H1 (cell line): Measurements from ENCODE around the gene CEP89. TPM values are rescaled to one million over a fixed set of nuclear protein-coding genes. Genes with fewer than 3 reads are reported as not detected.

Experiments used
- CTCF ChIA-PET: fragments of 300-600 bp; sonication (Branson Sonifier 250); formaldehyde crosslinking; loops from one replicate; lab custom pipeline; 2021; ENCODE audit not compliant: partially characterized antibody; lab: Charles Lee
- POLR2A ChIA-PET: fragments of 300-600 bp; sonication (Branson Sonifier 250); formaldehyde crosslinking; loops from one replicate; lab custom pipeline; 2021; ENCODE audit warnings: inconsistent platforms; ENCODE audit not compliant: partially characterized antibody; lab: Charles Lee
- DNase-seq, 2 experiments: peaks; one replicate each; pipeline versions ENCODE4 v3.0.0 to v3.0.0-alpha.2; 2010 to 2022; ENCODE audit warnings: low spot score in 2 of 2, low read depth in 1 of 2, mixed read lengths in 1 of 2
- FAIRE-seq: peaks from 2 replicates; lab custom pipeline; 2011; peaks lifted over from hg19 to GRCh38; lab: Jason Lieb, UNC
- H2AFZ ChIP-seq: 2 replicates; pipeline ENCODE4 v1.8.1; 2012; ENCODE audit warnings: low read length, inconsistent platforms
- H2AK5ac ChIP-seq: 2 replicates; pipeline ENCODE4 v1.6.1; 2013; ENCODE audit warnings: low read depth, low read length
- H2BK120ac ChIP-seq: replicated peaks from 2 replicates; pipeline ENCODE3; 2013; ENCODE audit warnings: low read depth, low read length, inconsistent platforms
- H2BK12ac ChIP-seq: 2 replicates; pipeline ENCODE4 v1.6.1; 2013; ENCODE audit warnings: low read depth, low read length
- H2BK15ac ChIP-seq: 2 replicates; pipeline ENCODE4 v1.6.1; 2013; ENCODE audit warnings: low read length
- H2BK20ac ChIP-seq: 2 replicates; pipeline ENCODE4 v1.6.1; 2013; ENCODE audit warnings: low read length
- H2BK5ac ChIP-seq: 2 replicates; pipeline ENCODE4 v1.6.1; 2013; ENCODE audit warnings: low read depth, low read length
- H3K14ac ChIP-seq: 2 replicates; pipeline ENCODE4 v1.6.1; 2013; ENCODE audit warnings: inconsistent platforms; ENCODE audit not compliant: insufficient read length
- H3K18ac ChIP-seq: 2 replicates; pipeline ENCODE4 v1.6.1; 2013; ENCODE audit warnings: low read length; ENCODE audit errors: extremely low read depth
- H3K23ac ChIP-seq: 2 replicates; pipeline ENCODE4 v1.6.1; 2013; ENCODE audit warnings: inconsistent platforms; ENCODE audit not compliant: insufficient read length
- H3K23me2 ChIP-seq: 2 replicates; pipeline ENCODE4 v1.6.1; 2013; ENCODE audit warnings: low read depth, low read length
- H3K27ac ChIP-seq: 2 replicates; pipeline ENCODE4 v1.6.1; 2011; ENCODE audit warnings: low read depth, low read length, inconsistent platforms
- H3K27me3 ChIP-seq, 4 experiments: replicated peaks in 1 of 4; 1 replicate in 1 of 4; 2 replicates in 3 of 4; pipeline versions ENCODE4 v1.6.1 to v1.8.1; 2011 to 2013; ENCODE audit warnings: low read length in 3 of 4, mild to moderate bottlenecking in 3 of 4, inconsistent platforms in 2 of 4, mixed read lengths in 2 of 4, moderate library complexity in 1 of 4; ENCODE audit not compliant: control insufficient read depth in 3 of 4, insufficient read depth in 3 of 4; ENCODE audit errors: extremely low read depth in 1 of 4
- H3K36me3 ChIP-seq, 4 experiments: 2 replicates each; pipeline versions ENCODE4 v1.6.1 to v1.8.1; 2011 to 2013; ENCODE audit warnings: mild to moderate bottlenecking in 4 of 4, low read length in 3 of 4, moderate library complexity in 2 of 4, control low read depth in 1 of 4, inconsistent platforms in 1 of 4; ENCODE audit not compliant: insufficient read depth in 4 of 4, control insufficient read depth in 2 of 4
- H3K4ac ChIP-seq: replicated peaks from 2 replicates; pipeline ENCODE3; 2013; ENCODE audit warnings: low read length, low read depth, mixed read lengths, inconsistent platforms; ENCODE audit not compliant: insufficient read length
- H3K4me1 ChIP-seq, 4 experiments: replicated peaks in 1 of 4; 1 replicate in 1 of 4; 2 replicates in 3 of 4; pipeline versions ENCODE4 v1.6.1 to v1.8.1; 2011 to 2013; ENCODE audit warnings: low read length in 3 of 4, inconsistent platforms in 2 of 4, mixed read lengths in 1 of 4; ENCODE audit not compliant: insufficient read depth in 4 of 4, control insufficient read depth in 3 of 4
- H3K4me2 ChIP-seq, 2 experiments: 2 replicates each; pipeline versions ENCODE4 v1.6.1 to v1.8.1; 2011 to 2013; ENCODE audit warnings: low read depth in 2 of 2, low read length in 2 of 2, control low read depth in 1 of 2, inconsistent platforms in 1 of 2, mild to moderate bottlenecking in 1 of 2; ENCODE audit not compliant: insufficient read depth in 1 of 2
- H3K4me3 ChIP-seq, 4 experiments: fragments of 200-600, 300-600 bp in 1 of 4; sonication (generic), shearing (Covaris generic), sonication (Bioruptor Twin) in 1 of 4; 2 replicates each; pipeline versions ENCODE4 v1.5.1 to v1.8.1; 2011 to 2016; ENCODE audit warnings: low read length in 4 of 4, low read depth in 3 of 4, control low read depth in 2 of 4, inconsistent platforms in 2 of 4, mild to moderate bottlenecking in 2 of 4, mixed read lengths in 1 of 4, moderate library complexity in 1 of 4; ENCODE audit not compliant: insufficient read depth in 2 of 4; ENCODE audit errors: extremely low read depth in 1 of 4
- H3K56ac ChIP-seq: replicated peaks from 2 replicates; pipeline ENCODE3; 2013; ENCODE audit warnings: low read depth, mild to moderate bottlenecking, mixed read lengths, low read length, inconsistent platforms; ENCODE audit not compliant: insufficient read length
- H3K79me1 ChIP-seq: 2 replicates; pipeline ENCODE4 v1.6.1; 2013; ENCODE audit warnings: low read depth, low read length, control low read depth
- H3K79me2 ChIP-seq, 2 experiments: 2 replicates each; pipeline versions ENCODE4 v1.6.1 to v1.8.1; 2012 to 2013; ENCODE audit warnings: low read length in 2 of 2, mild to moderate bottlenecking in 2 of 2, inconsistent platforms in 1 of 2; ENCODE audit not compliant: insufficient read depth in 2 of 2, control insufficient read depth in 1 of 2
- H3K9ac ChIP-seq, 4 experiments: replicated peaks in 1 of 4; 1 replicate in 1 of 4; 2 replicates in 3 of 4; pipeline versions ENCODE4 v1.6.1 to v1.8.1; 2011 to 2013; ENCODE audit warnings: low read depth in 3 of 4, low read length in 3 of 4, control low read depth in 2 of 4, mild to moderate bottlenecking in 2 of 4, moderate library complexity in 2 of 4, inconsistent platforms in 1 of 4; ENCODE audit errors: extremely low read depth in 1 of 4
- H3K9me3 ChIP-seq, 2 experiments: 2 replicates each; pipeline versions ENCODE4 v1.6.1 to v1.8.1; 2012 to 2013; ENCODE audit warnings: mild to moderate bottlenecking in 2 of 2, moderate library complexity in 2 of 2, control low read depth in 1 of 2, inconsistent platforms in 1 of 2, low read depth in 1 of 2, low read length in 1 of 2, mixed read lengths in 1 of 2; ENCODE audit not compliant: insufficient read depth in 2 of 2
- H4K20me1 ChIP-seq, 2 experiments: replicated peaks in 1 of 2; 2 replicates each; pipeline versions ENCODE3 to v1.8.1; 2011 to 2013; ENCODE audit warnings: inconsistent platforms in 2 of 2, low read length in 2 of 2, mild to moderate bottlenecking in 1 of 2; ENCODE audit not compliant: insufficient read depth in 2 of 2, control insufficient read depth in 1 of 2
- H4K5ac ChIP-seq: 2 replicates; pipeline ENCODE4 v1.6.1; 2013; ENCODE audit warnings: low read length, low read depth, mixed read lengths, inconsistent platforms; ENCODE audit not compliant: insufficient read length
- H4K8ac ChIP-seq: 2 replicates; pipeline ENCODE4 v1.8.0; 2013; ENCODE audit warnings: mild to moderate bottlenecking, moderate library complexity, low read length, inconsistent platforms; ENCODE audit not compliant: insufficient read depth; ENCODE audit errors: extremely low read depth
- H4K91ac ChIP-seq: replicated peaks from 2 replicates; pipeline ENCODE3; 2013; ENCODE audit warnings: low read length, mixed read lengths, inconsistent platforms; ENCODE audit not compliant: insufficient read length
- BACH1 ChIP-seq: IDR thresholded peaks from 2 replicates; pipeline ENCODE4 v1.6.1; 2012; ENCODE audit warnings: low read length, improper control_type of control experiment
- BCL11A ChIP-seq, 2 experiments: IDR thresholded peaks; one replicate each; pipeline ENCODE4 v1.6.1; 2011; ENCODE audit warnings: low read depth in 2 of 2, low read length in 2 of 2, mild to moderate bottlenecking in 2 of 2
- CTCF ChIP-seq, 3 experiments: IDR thresholded peaks; 1 replicate in 2 of 3; 2 replicates in 1 of 3; pipeline versions ENCODE4 v1.5.1 to v1.6.1; 2011; ENCODE audit warnings: low read length in 3 of 3, mild to moderate bottlenecking in 3 of 3, inconsistent platforms in 2 of 3, low read depth in 1 of 3, moderate library complexity in 1 of 3; ENCODE audit not compliant: insufficient read depth in 1 of 3; ENCODE audit errors: control extremely low read depth in 1 of 3
- EZH2 ChIP-seq: fragments of 200-600 bp; sonication (generic); IDR thresholded peaks from 2 replicates; pipeline ENCODE4 v1.7.1; 2012; ENCODE audit warnings: low read depth, mild to moderate bottlenecking, moderate library complexity, low read length, inconsistent platforms; ENCODE audit not compliant: severe bottlenecking
- GTF2F1 ChIP-seq: IDR thresholded peaks from 2 replicates; pipeline ENCODE4 v1.6.1; 2012; ENCODE audit warnings: low read depth, low read length, improper control_type of control experiment, borderline replicate concordance
- HDAC6 ChIP-seq: IDR thresholded peaks from one replicate; pipeline ENCODE4 v1.7.1; 2012; ENCODE audit warnings: low read depth, mild to moderate bottlenecking, inconsistent platforms, low read length, moderate library complexity
- JUND ChIP-seq: IDR thresholded peaks from 2 replicates; pipeline ENCODE4 v1.6.1; 2011; ENCODE audit warnings: mild to moderate bottlenecking, improper control_type of control experiment, low read length
- KDM5A ChIP-seq: fragments of 200-600 bp; IDR thresholded peaks from 2 replicates; pipeline ENCODE4 v1.7.1; 2012; ENCODE audit warnings: mild to moderate bottlenecking, low read length, inconsistent platforms, mixed read lengths
- MAFK ChIP-seq: IDR thresholded peaks from 2 replicates; pipeline ENCODE4 v1.6.1; 2012; ENCODE audit warnings: low read depth, mild to moderate bottlenecking, improper control_type of control experiment, low read length
- POLR2A ChIP-seq, 2 experiments: IDR thresholded peaks; 1 replicate in 1 of 2; 2 replicates in 1 of 2; pipeline ENCODE4 v1.6.1; 2011; ENCODE audit warnings: low read depth in 2 of 2, low read length in 2 of 2, mild to moderate bottlenecking in 2 of 2; ENCODE audit errors: control extremely low read depth in 1 of 2
- POLR2AphosphoS5 ChIP-seq: IDR thresholded peaks from 2 replicates; pipeline ENCODE4 v1.6.1; 2011; ENCODE audit warnings: low read depth, low read length
- WGBS, 2 experiments: shearing (Covaris generic) in 1 of 2; methylation state at CpG; one replicate each; pipeline versions ENCODE4 v1.1.6 to v1.1.7; 2013 to 2015; ENCODE audit warnings: low lambda C conversion rate in 2 of 2, mixed read lengths in 2 of 2, inconsistent platforms in 1 of 2, low coverage in 1 of 2, missing lambda C conversion rate in 1 of 2; ENCODE audit not compliant: insufficient replicate concordance in 2 of 2, insufficient coverage in 1 of 2, insufficient read length in 1 of 2; ENCODE audit errors: extremely low coverage in 1 of 2, missing lambda C conversion rate in 1 of 2; 5-methylcytosine and 5-hydroxymethylcytosine counted together
- polyA plus RNA-seq, 7 experiments: library from polyadenylated mRNA; depleted of rRNA in 3 of 7; stranded (reverse) in 5 of 7; unstranded in 2 of 7; fragments of >200 nt in 5 of 7; fragments of 200-250 nt in 2 of 7; gene quantifications; 1 replicate in 5 of 7; 2 replicates in 1 of 7; 4 replicates in 1 of 7; pipeline versions ENCODE4 v1.2.1 to v1.2.3, GENCODE V29; 2011 to 2013; ENCODE audit warnings: missing spikeins in 2 of 7, mixed read lengths in 2 of 7
- total RNA-seq: library from RNA; stranded (reverse); fragmentation: NEBNext Ultra II Directional; extraction: Animal tissue kit (Norgen Biotek cat#: 25700); gene quantifications from 2 replicates; pipeline ENCODE4 v1.2.1, GENCODE V29; 2021

The CEP89 gene
- total and polyA plus RNA-seq, 2 of the 8 experiments (the other 6 are each of a cell fraction or from before 2014, with no cell fraction given) = 23.0 to 23.6 TPM

- Histone ChIP-seq H3K79me2 (no peaks in the 10 kb centered on the region), H3K4ac (no peak overlapping the region), H2AK5ac (no peak overlapping the region), H3K56ac (no peak overlapping the region), H4K20me1 (no peaks in the 10 kb centered on the region), H3K4me1 (peaks cover 0 to 8% (median 3%) of the 10 kb centered on the region in 4 experiments; a peak in 2 of 7 replicates), H3K18ac (no peak overlapping the region), H3K14ac (no peak overlapping the region), H3K23ac (no peak overlapping the region), H2BK5ac (no peak overlapping the region), H4K8ac (no peak overlapping the region), H3K36me3 (peaks cover 0 to under 1% (median 0%) of the 10 kb centered on the region in 4 experiments; a peak in 1 of 8 replicates), H3K4me2 (no peak overlapping the region), H3K23me2 (no peaks in the 10 kb centered on the region), H2BK120ac (no peak overlapping the region), H4K5ac (no peak overlapping the region), H3K9me3 (0 out of 4 replicates have a peak, but pooled peaks cover 0 to 3% of the 10 kb centered on the region in 2 experiments), H2BK15ac (no peak overlapping the region), H2BK12ac (no peak overlapping the region), H4K91ac (no peak overlapping the region), H3K79me1 (no peaks in the 10 kb centered on the region), H2AFZ (no peak overlapping the region), H3K27me3 (no peaks in the 10 kb centered on the region), H3K27ac (no peak overlapping the region), H3K9ac (no peak overlapping the region), H2BK20ac (0 out of 2 replicates have a peak overlapping the region, but pooled peaks have one; percentile 24), H3K4me3 (no peak overlapping the region)
- no peak for FAIRE-seq
- DNase-seq = no peak
- ChIA-PET CTCF (interaction anchor here (0.6 to 1.4 kb wide), 5 partner anchors 18 to 183 kb away, joined by 3 to 4 read pairs (median 3); no protein-coding TSS in a partner anchor), POLR2A (interaction anchor here (0.6 kb wide), 1 partner anchor 11 kb away, joined by 3 read pairs; no protein-coding TSS in a partner anchor)
- WGBS, 2 experiments = 75% methylated on average over 3 of the region's 5 CpGs; no CpG with 5 or more reads in 1 of the 2 experiments
- TF ChIP-seq MAFK (no peak), KDM5A (no peak), HDAC6 (no peak), JUND (no peak), EZH2 (no peak), CTCF (IDR thresholded peaks at IDR 0.05; ENCODE audit: control extremely low read depth in 1 of 3, insufficient read depth in 1 of 3, low read depth in 1 of 3, low read length in 3 of 3) (no peak), BCL11A (IDR thresholded peaks at IDR 0.05; ENCODE audit: low read depth in 2 of 2, low read length in 2 of 2) (no peak), POLR2AphosphoS5 (no peak), POLR2A (IDR thresholded peaks at IDR 0.05; ENCODE audit: control extremely low read depth in 1 of 2, low read depth in 2 of 2, low read length in 2 of 2) (no peak), GTF2F1 (no peak), BACH1 (no peak)
Measured at GRCh38 chr19:32901504-32902161, 70.1 kb downstream of the CEP89 start.
